GM18861 (cell line): Measurements from ENCODE around the gene KLB.

Experiments
- ATAC-seq: cut with Tn5 transposase; IDR thresholded peaks from one replicate; pipeline ENCODE4 v1.9.1; 2021; ENCODE audit not compliant: unreplicated experiment

Gene KLB

DNA sequence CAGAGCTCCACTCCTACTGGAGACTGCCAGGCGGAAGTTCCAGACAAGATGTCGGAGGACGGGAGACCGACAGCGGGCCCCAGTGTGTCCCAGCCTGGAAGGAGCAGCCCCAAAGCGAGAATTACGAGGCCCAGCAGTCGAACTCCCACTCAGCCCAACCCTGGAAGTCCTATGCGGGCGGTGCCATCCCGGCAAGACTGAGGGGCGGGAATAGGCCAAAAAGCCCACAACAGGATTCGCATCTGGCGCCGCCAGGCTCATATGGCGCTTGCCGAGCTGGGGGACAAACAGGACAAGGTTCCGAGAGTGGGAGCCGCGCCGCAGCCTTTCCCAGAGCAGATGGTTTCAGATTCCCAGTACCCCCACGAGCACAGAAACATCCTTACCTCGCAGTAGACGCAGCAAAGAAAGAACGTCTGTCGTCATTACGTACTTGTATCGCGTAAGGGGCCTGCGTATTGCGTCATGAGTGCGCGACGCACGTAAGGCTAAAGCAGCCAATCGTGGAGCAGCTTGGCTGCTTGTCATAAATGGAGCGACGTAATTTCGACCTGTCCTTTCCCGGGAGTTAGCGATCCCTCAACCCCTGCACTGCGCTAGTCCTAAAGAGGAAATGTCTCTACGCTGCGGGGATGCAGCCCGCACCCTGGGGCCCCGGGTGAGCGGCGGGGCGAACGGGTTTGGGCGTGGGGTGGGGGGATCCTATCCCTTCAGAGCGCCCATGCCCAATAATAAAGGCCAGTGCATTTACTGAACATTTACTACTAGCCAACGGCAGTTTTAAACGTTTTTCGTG is 52.0 kb downstream of the KLB start, which contains the start of the genes LIAS and RPL9:
Gene LIAS (plus strand): TSS at position 552 of the 796 bp plus-strand sequence. CDS start 62 bp downstream, at position 614.
Gene RPL9 (minus strand): TSS at position 418 of the 796 bp plus-strand sequence. CDS start 483 bp downstream, outside the sequence.
- peak; percentile 81 for ATAC-seq

DNA sequence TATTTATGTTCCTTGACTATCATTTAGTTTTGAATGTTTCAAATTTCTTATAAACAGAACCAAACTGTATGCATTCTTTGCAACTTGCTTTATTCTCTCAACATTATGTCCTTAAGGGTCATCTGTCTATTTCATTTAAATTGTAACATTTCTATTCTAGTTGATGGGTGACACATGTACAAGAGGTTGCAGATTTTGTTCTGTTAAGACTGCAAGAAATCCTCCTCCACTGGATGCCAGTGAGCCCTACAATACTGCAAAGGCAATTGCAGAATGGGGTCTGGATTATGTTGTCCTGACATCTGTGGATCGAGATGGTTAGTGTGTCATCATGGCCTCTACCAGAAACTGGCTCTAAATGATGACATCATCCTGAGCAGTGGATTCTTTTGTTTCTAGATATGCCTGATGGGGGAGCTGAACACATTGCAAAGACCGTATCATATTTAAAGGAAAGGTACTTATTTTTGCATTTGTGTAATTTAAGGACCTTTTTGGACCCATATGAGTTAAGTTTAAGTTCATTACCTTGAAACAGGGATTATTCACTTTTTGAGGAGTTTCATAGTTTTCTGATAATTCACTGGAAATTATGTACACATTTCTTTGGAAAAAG is 58.3 kb downstream of the KLB start:
- no peak for ATAC-seq

GRCh38 chr4:39466747-39467146 is 60.0 kb downstream of the KLB start:
- ATAC-seq = no peak

DNA sequence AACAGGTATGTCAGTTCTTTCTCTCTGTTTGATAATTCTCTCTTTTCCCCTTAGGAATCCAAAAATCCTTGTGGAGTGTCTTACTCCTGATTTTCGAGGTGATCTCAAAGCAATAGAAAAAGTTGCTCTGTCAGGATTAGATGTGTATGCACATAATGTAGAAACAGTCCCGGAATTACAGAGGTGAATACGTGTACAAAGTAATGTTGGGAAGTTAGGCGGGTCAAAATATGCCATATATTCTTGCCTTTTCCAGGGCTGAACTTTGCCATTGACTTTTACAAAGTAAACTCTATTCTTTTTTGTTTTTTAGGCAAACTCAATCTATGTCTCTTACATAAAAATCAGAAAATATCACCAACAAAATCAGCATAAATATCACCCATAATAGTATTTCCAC is 60.7 kb downstream of the KLB start:
- ATAC-seq = no peak

DNA sequence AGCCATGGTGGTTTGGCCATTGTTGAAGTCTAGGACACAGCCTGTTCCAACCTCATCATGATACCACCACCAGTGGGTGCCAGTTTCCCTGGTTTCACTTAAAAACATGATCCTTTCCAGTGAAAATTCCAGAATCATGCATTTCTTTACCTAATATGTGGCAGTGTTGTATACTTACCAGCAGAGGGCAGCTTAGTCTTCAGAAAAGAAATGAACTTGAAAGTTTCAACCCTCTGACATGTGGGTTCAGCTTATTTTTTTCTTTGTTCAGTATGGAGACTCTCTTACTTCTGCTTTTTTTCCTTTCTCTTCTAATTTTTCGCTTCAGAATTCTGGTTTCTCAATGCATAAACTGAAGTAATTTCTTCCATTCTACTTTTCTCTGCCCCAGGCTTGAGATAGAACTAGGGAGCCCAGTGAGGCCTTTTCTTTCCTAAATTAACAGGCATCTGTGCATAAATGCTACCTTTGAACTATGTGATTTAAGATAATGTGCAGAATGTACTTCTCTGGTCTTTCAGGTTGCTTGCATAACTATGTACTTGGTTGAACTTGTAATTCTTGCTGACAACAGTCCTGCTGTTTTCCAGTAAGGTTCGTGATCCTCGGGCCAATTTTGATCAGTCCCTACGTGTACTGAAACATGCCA is 62.8 kb downstream of the KLB start:
- ATAC-seq = peak; percentile 81

- ATAC-seq = no peak
Observed at GRCh38 chr4:39470402-39470801, 63.7 kb downstream of the KLB start.

DNA sequence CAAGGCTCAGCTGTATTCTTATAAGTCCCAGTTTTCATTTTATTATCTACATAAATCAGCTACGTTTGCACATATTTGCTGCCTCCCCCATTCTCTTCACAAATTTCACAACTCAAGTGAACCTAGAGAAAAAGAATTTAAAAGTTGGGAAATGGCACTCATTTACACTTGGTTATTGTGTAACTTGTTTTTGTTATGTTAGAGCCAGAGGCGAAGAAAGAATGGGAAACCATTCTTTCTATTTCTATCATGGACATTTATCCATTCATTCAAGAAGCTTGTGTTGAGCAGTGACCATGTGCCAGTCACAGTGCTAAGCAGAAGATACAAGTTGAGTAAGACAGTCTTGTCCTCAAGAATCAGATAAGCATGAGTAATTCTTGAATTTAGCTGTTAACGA is 65.7 kb downstream of the KLB start:
- ATAC-seq = no peak

DNA sequence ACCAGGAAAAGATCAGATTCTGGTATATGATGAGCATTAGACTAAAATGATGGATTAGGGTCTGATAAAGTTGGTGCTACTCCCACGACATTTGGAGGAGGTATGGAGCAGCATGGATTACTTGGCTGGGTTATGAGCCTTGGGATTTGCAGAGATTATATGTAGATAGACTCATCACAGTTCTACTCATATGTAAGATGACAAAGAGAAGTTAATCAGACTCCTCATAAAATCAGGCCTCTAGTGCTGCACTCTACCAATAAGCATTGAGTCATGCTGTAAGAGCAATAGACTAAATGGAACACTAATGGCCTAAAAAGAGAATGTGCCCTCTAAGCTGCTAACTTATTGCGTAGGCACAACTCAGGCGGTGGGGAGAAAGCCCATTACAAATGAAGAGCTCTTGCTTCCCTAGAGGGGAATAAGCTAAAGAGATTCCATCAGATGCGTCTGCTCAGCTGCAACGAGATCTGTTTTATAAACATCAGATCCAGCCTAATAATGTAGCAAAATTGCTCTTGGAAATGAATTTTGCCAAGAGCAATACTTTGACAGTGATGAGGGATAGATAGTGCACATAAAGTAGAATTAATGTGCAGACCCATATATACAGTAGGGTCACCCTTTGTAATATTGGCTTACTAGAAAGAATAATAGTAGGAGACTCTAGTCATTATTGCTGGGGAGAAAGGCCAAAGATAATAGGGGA is 69.6 kb downstream of the KLB start:
- ATAC-seq = no peak

DNA sequence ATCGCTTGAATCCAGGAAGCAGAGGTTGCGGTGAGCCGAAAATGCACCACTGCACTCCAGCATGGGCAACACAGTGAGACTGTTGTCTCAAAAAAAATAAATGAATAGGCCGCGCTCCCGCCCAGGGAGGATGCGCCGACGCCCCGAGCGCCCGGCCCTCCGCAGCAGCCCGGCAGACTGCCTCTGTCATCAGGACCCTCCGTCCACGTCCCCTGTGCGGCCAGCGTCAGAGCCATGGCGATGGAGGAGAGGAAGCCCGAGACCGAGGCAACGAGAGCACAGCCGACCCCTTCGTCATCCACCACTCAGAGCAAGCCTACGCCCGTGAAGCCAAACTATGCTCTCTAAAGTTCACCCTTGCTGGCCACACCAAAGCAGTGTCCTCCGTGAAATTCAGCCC is 73.5 kb downstream of the KLB start:
- no peak for ATAC-seq

GRCh38 chr4:39480902-39481695 is 74.4 kb downstream of the KLB start:
- no peak for ATAC-seq

GRCh38 chr4:39484582-39485272 is 78.0 kb downstream of the KLB start:
- ATAC-seq = no peak

DNA sequence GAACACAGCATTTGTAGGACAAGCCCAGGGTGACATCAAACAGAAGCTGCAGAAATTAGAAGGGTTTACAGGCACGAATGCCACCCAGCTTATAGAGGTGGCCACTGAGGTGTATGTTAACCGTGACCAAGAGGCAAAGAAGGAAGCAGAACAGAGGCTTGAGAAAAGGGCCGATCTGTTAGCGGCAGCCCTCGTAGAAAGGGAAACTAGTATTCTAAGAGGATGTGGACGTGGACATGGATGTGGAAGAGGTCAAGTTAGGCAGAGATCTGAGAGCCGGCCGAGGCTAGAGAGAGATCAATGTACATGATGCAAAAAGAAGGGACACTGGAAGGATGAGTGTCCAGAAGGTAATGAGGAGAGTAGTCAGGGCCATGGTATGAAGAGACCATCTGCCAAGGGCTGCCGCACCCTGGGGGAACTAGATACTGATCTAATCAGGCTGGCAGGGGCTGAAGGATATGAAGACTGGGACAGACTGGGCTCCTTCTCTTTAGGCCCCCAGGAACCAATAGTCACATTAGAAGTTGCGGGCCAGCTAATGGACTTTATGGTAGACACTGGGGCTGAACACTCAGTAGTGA is 79.6 kb downstream of the KLB start:
- no peak for ATAC-seq

DNA sequence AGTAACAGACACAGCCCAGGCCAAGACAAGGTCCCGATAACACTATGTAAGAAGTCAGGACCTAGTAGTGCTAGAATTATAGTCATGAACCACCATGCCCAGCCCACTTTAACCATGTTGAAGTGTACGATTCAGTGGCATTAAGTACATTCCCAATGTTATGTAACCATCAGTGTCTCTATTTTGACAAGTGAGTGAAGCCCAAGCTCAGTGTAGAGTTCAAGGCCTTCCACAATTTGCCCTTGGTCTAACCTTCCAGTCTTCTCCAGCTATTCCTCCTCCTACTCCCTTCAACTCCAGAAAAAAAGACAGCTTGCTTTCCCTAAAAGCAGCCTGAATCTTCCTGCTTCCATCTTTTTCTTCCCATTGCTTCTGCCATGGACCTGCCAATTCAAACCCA is 83.6 kb downstream of the KLB start:
- no peak for ATAC-seq

DNA sequence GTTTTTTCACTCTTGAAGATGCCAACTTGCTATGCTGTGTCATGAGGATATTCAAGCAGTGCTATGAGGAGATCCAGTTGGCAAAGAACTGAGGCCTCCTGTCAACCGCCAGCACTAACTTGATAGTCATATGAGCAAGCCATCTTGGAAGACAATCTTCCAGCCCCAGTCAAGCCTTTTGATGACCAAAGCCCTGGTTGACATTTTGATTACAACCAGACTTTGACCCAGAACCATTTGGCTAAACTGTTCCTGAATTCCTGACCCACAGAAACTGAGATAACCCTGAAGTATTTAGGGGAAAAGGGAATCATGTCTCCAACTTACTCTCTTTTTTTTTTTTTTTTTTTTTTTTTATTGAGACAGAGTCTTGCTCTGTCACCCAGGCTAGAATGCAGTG is 87.6 kb downstream of the KLB start:
- no peak for ATAC-seq

DNA sequence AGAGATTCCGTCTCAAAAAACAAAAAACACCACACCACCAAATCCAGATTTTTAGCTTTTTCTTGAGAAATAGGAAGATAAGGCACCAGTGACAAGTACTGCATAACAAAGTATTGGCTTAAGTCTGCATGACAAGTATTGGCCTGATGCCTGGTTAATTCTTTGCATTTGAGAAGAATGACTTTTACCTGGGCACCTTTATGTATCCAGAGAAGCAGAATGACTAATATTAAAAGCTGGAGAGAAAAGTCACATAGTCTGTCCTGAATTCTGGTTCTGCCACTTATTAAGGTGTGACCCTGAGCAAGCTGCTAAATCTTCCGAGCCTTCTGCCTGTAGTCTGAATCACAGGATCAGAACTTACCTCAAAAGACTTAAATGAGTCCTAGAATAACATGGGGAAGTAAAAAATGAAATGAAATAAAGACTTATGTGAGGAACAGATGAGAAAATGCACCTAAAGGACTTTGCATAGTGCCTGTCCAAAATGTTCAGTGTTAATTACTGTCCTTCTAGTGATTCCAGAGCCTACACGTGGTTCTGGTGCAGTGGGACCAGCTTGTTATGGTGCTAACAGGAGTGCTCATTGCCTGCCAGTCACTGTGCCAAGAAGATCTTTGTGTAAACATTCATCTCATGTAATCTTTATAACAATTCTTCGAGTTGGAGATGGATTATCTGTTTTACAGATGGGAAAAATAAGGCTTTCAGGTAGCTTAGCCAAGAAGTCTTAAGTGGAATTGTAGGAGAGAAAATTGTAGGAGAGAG is 88.9 kb downstream of the KLB start:
- no peak for ATAC-seq

GRCh38 chr4:39497909-39498726 is 91.4 kb downstream of the KLB start:
- ATAC-seq = no peak

GRCh38 chr4:39498727-39499020 is 91.9 kb downstream of the KLB start:
- ATAC-seq = no peak
